Fibroblast of skin of back (primary cell): ENCODE results near the gene GPC2. TPM values are rescaled to one million over a fixed set of nuclear protein-coding genes. Genes with fewer than 3 reads are reported as not detected.
"Not testable (repeated sequence)": the region's sequence is repeated elsewhere in the genome, so short reads cannot be mapped to it uniquely, and the experiment has no call there.

Source experiments
- DNase-seq: peaks from one replicate; pipeline ENCODE4 v3.0.0-alpha.2; 2013
- polyA plus RNA-seq, 2 experiments: library from polyadenylated mRNA; unstranded; fragments of 120-200 nt; gene quantifications; one replicate each; pipeline ENCODE4 v1.2.1, GENCODE V29; 2013; ENCODE audit not compliant: insufficient read length in 2 of 2

GPC2 gene, protein sequence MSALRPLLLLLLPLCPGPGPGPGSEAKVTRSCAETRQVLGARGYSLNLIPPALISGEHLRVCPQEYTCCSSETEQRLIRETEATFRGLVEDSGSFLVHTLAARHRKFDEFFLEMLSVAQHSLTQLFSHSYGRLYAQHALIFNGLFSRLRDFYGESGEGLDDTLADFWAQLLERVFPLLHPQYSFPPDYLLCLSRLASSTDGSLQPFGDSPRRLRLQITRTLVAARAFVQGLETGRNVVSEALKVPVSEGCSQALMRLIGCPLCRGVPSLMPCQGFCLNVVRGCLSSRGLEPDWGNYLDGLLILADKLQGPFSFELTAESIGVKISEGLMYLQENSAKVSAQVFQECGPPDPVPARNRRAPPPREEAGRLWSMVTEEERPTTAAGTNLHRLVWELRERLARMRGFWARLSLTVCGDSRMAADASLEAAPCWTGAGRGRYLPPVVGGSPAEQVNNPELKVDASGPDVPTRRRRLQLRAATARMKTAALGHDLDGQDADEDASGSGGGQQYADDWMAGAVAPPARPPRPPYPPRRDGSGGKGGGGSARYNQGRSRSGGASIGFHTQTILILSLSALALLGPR
- polyA plus RNA-seq (2013, experiment 1 of 2; ENCODE audit: insufficient read length), result 9.1 TPM
- polyA plus RNA-seq (2013, experiment 2 of 2; ENCODE audit: insufficient read length), result 4.3 TPM

DNA sequence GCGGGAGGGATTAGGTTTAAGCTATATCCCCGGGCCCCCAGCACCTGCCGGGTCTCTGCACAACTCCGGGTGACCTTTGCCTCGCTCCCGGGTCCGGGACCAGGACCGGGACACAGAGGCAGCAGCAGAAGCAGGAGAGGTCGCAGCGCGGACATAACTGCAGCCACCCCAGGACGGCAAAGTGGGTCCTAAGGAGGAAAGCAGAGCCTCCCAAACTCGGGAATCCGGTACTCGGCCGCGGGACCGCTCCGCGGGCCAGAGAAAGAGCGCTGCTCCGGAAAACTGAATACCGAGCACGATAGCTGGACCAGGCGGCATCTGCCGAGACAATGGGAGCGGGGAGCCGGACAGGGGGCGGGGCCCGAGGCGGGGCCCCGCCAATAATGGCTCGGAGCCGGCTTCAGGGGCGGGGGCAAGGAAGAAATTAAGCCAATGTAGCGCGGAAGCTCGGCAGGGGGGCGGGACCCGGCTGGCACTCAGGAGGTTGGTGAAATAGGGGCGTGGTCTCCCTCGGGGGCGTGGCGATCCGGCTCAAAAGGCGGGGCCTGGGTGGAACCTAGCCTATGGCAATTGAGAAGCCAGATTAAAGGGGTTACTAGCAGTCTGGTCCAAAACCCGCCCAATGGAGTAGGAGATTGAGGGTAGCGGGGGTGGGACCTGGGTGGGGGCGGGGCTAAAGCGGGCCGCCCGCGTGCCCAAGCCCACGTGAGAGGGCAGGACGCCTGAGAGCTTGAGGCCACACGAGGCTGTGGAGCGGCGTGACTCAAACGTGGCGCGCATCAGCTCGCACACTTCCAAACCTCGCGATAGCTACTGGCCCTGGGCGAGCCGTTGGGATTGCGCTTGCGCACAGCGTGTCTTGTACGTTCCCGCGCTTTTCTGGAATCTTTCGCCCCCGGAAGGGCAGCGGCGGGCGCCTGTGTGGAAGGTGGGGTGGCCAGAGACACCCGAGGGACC lies at the start of gene GPC2, which contains the start of gene STAG3:
Gene GPC2, minus strand, starts transcription at position 337 of the 957 bp plus-strand sequence. Its CDS starts 182 bp downstream, at position 155.
Gene STAG3, plus strand, starts transcription at position 874 of the 957 bp plus-strand sequence. CDS start 2,639 bp downstream, outside the sequence.
- peak; percentile 97 for DNase-seq

DNA sequence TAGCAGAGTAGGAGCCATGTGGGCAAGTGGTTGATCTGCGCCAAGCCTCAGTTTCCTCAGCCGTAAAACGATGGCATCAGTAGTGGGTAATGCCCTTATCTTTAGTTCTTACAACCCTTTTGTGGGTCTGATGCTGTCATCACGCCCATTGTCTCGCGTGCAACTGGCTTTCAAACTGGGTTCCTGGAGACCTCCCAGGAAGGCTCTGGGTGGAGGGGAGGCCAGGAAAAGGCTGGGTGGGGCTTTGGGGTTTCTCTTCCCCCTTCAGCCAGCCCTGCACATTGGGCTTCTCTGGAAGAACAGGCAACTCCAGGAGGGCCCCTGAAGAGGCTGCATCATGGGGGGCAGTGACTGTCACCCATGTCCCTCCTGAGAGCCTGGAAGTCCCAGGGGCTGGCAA lies 47.7 kb upstream of the GPC2 start:
- DNase-seq, result not testable (repeated sequence)

DNA sequence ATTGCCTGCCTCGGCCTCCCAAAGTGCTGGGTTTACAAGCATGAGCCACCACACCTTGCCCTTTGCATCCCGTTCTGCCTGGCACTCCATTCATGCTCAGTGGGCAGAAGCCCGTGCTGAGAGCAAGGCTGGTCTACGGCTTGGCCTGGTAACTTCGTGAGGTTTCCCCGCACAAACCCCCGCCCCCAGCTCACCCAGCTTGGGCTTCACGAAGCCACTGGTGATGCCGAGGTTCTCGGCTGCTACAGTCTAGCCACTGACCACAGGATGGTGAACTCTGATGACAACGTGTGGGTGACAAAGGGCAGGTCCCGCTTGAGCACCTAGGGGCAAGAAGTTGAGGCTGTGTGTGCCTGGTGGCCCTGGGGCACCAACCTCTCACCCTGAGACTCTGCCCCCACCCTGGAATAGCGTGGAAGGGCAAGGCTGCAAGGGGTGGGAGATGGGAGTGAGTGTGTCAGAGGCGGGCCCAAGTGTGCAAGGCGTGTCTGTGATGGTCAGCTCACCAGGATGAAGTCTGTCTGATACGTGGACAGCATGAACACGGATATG lies 46.3 kb upstream of the GPC2 start:
- DNase-seq, result not testable (repeated sequence)

DNA sequence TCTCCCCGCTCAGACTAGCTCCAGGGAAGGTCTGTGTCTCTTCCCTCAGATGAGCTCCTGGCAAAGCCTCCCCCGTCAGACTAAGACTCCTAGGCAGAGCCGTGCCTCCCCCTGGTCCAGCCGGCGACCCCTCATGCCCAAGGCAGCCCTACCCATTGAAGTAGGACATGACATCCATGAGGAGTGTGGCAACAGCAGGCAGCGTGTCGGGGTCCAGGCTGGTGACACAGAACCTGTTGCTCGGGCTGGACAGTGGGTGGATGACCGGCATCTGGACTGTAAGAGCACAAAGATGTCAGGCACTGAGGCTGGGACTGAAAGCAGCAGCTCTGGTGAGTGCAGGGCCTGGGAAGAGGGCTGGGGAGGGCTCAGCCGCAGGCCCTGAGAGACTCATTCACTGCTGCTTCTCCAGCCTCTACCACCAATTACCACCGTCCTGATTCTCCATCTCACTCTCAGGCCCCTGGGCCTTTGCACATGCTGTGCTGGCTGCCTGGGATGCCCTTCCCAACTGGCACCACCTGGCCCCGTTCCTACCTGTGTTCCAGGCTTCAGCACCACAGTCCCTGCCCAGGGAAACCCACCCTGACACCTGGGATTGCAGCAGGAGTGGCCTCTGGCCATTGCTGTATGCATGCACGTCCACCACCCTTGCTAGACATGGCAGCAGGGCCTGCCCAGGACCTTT lies 45.4 kb upstream of the GPC2 start:
- no peak for DNase-seq

DNA sequence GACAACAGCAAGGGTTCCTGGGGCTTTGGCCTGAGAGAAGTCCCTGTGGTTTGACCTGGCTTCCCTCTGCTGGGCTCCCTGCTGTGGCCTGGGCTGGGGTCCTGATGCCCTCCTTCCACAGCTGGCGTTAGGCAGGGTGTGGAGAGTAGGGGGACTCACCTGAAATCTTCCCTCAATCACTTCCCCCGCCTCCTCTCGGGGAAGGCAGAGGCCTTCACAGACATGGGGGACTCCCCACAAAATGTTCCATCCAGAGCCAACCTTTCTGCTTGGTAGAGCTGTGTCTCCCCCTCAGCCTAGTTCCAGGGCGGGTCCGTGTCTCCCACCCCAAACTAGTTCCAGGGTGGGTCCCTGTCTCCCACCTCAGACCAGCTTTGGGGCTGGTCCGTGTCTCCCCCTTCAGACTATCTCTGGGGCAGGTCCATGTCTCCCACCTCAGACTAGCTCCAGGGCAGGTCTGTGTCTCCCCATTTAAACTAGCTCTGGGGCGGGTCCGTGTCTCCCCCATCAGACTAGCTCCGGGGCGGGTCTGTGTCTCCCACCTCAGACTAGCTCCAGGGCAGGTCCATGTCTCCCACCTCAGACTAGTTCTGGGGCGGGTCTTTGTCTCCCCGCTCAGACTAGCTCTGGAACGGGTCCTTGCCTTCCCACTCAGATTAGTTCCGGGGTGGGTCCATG lies 44.7 kb upstream of the GPC2 start:
- no peak for DNase-seq

DNA sequence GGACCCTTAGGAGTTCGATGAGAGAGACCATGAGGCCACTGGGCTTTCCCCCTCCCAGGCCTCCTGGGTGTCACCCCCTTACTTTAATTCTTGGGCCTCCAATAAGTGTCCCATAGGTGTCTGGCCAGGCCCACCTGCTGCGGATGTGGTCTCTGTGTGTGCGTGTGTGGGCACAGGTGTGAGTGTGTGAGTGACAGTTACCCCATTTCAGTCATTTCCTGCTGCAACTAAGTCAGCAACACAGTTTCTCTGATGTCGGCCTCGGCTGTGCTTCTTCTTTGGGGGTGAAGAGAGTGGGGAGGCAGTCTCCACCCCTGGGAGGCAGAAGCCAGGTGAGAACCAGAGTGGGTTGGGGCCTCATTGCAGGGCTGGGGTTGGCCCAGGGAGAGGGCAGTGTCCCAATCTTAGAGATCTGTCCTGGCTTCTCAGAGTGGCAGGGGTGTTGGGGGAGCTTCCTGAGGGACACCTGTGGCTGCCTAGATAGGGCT lies 44.1 kb upstream of the GPC2 start:
- DNase-seq, result no peak

DNA sequence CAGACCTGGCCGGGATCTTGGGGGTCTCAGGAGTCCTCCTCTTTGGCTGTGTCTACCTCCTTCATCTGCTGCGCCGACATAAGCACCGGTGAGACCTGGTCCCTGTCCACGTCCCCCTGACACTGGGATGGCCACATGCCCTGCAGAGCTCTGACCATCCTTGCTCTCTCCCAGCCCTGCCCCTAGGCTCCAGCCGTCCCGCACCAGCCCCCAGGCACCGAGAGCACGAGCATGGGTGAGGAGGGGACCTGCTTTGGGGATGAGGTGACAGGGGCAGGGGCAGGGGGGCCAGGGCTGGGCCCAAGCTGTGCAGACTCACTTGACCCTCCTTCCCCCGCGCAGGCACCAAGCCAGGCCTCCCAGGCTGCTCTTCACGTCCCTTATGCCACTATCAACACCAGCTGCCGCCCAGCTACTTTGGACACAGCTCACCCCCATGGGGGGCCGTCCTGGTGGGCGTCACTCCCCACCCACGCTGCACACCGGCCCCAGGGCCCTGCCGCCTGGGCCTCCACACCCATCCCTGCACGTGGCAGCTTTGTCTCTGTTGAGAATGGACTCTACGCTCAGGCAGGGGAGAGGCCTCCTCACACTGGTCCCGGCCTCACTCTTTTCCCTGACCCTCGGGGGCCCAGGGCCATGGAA lies 43.5 kb upstream of the GPC2 start:
- DNase-seq, result no peak

DNA sequence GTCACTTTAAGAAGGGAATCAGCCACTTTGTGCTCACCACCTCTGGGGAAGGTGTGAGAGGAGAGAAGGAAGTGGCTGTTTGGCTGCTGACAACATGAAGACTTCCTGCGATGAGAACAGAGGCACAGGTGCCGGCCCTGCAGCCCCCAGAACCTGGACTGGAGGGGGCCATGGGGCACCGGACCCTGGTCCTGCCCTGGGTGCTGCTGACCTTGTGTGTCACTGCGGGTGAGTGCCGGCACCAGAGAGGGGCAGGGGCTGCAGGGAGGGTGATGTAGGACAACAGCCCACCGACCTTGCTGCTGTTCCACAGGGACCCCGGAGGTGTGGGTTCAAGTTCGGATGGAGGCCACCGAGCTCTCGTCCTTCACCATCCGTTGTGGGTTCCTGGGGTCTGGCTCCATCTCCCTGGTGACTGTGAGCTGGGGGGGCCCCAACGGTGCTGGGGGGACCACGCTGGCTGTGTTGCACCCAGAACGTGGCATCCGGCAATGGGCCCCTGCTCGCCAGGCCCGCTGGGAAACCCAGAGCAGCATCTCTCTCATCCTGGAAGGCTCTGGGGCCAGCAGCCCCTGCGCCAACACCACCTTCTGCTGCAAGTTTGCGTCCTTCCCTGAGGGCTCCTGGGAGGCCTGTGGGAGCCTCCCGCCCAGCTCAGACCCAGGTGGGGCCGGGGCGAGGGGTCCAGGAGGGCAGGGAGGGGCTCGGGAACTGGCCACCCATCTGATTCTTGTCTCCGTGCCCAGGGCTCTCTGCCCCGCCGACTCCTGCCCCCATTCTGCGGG lies 42.8 kb upstream of the GPC2 start, which contains the start of gene PVRIG:
Gene PVRIG, plus strand, starts transcription at position 149 of the 785 bp plus-strand sequence. Its CDS starts 22 bp downstream, at position 171.
- not testable (repeated sequence) for DNase-seq

DNA sequence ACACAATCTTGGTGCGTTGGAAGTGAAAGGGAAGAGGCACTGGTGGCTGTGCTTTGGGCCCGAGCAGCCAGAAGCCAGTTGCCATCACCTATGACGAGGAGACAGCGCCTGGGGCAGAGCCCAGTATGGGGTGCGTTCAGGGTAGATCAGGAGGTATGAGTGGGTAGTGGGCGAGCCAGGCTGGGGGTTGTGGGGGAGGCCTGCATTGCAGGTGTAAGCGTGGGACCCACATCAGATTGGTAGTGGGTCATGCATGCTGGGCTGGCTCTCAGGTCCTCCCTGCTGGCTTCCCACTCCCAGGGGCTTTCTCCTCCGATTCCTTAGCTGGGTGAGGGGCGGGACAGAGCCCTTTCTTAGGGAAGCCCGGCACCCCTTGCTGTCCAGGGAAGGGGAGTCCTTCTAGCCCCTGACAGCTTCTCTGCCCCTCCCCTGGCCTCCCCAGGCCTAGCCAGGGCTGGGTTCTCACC lies 42.1 kb upstream of the GPC2 start:
- no peak for DNase-seq

DNA sequence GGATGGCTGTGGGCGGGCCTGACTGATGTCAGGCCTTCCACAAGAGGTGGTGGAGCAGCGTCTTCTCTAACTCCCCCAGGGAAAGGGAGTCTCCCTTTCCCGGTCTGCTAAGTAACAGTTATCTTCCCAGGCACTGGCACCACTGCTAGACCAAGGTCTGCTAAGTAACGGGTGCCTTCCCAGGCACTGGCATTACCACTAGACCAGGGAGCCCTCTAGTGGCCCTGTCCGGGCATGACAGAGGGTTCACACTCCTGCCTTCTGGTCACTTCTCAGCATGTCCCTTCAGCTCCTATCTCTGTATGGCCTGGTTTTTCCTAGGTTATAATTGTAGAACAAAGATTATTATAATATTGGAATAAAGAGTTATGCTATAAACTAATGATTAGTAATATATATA lies 40.8 kb upstream of the GPC2 start:
- peak; percentile 33 for DNase-seq

DNA sequence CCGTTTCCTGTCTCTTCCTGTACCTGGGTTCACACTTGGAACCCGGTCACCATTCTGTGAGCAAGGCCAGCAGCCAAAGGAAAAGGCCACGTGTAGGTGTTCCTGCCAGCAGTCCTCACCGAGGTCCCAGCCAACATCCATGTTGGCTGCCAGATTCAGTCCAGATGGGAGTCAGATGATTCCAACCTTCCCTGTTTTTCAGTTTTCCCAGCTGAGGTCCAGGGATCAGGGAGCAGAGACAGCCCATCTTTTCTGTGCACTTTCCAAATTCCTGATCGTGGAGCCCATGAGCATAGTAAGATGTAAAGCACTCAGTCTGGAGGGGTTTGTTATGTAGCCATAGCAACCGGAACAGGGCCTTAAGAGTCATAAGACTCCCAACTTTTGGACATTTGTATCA lies 38.7 kb upstream of the GPC2 start:
- peak; percentile 34 for DNase-seq

DNA sequence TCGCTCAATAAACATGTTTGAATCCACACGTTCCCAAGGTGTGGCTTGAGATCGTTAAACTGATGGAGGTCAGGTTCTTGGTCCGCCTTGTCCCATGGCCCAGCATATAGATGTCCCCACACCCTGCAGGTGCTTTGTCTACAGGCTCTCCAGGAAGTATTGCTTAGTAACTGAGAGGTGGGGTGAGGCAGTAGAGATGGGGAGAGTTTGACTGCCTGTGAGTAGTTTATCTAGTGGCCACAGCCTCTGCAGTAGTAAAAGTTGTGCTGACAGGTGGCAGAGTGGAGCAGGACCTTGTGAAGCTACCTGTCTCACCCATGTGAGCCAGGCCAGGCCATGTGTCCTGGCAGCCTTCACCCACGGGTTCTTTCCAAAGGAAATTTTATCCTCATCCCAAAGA lies 37.2 kb upstream of the GPC2 start:
- DNase-seq, result not testable (repeated sequence)

DNA sequence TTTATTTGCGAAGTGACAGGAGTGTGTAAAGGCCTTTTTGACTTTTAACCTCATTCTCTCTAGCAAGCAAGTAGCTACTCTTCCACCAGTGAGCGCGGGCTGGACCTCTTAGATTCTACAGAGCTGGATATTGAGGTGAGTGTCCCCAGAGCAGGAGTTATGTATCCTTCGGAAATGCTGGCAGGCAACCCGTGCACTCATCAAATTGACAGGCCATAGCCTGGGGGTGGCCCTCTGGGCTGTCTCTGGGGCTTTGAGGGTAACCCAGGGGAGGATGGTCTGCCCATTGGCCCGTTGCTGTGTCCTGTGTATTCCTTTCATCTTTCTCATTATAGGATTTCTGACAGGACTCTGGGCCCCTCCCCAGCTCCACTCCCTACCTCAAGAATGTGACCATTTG lies 36.5 kb upstream of the GPC2 start:
- no peak for DNase-seq

DNA sequence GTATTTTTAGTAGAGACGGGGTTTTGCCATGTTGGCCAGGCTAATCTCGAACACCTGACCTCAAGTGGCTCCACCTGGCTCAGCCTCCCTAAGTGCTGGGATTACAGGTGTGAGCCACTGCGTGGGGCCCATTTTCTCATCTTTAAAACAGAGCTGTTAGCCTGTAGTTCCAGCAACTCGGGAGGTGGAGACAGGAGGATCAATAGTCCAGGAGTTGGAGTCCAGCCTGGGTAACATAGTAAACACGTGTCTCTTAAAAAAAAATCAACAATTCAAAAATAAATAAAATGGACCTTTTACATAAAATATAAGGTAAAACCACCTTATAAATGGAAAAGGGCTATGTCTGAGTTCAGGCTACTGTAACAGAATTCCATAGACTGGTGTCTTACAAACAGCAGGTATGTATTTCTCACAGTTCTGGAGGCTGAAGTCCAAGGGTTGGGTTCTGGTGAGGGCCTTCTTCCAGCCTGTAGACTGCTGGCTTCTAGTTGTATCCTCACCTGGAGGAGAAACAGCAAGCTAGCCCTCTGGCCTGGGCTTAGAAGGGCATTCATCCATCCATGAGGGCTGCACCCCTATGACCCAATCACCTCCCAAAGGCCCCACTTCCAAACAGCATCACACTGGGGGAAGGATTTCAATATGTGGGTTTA lies 35.6 kb upstream of the GPC2 start:
- DNase-seq, result no peak

DNA sequence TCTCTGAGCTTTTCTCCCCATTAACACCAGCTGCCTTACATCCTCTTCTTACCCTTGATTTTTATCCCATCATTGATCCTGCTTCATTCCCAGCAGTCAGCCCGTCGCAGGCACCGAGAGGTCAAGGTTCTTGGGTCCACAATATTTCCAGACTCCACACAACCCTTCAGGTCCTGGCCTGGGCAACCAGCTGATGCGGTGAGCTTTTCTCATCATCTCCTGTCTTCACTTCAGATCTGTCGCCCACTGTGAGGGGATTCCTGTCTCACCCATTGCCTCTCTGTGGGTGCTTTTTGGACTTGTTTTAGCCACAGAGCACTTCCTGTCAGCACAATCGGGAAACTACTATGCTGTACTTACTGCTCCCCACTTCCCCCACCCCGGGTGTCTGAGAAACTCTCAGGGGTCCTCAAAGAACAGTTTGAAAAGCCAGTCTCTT lies 34.2 kb upstream of the GPC2 start:
- DNase-seq, result no peak

DNA sequence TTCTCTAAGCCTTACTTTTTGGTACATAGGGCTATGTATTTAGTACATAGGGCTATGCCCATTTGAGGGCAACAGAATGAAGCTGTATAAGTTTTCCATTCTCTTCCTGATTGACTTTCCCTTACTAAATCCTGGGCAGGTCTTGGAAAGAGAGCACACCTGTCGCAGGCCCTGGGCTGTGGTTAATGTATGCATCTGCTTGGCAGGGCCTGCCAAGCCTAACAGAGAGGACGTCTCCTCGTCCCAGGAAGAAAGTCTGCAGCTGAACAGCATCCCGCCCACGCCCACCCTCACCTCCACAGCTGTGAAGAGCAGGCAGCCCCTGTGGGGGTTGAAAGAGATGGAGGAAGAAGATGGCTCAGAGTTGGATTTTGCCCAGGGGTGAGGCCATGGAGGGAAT lies 33.6 kb upstream of the GPC2 start:
- DNase-seq, result no peak

DNA sequence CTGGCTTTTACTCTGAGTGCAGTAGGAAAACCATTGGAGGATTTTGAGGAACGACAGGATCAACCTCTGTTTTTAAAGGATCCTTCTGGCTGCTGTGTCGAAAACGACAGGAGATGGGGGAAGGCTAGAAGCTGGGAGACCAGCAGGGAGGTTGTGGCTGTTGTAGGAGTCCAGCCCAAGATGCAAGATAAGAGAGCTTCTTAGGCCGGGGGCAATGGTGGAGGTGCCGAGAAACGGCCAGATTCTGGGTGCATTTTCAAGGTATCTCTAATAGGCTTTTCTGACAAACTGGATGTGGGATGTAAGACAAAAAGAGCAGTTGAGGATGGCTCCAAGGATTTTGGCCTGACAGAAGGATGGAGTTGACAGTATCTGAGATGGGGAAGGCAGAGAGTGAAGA lies 32.3 kb upstream of the GPC2 start:
- no peak for DNase-seq

DNA sequence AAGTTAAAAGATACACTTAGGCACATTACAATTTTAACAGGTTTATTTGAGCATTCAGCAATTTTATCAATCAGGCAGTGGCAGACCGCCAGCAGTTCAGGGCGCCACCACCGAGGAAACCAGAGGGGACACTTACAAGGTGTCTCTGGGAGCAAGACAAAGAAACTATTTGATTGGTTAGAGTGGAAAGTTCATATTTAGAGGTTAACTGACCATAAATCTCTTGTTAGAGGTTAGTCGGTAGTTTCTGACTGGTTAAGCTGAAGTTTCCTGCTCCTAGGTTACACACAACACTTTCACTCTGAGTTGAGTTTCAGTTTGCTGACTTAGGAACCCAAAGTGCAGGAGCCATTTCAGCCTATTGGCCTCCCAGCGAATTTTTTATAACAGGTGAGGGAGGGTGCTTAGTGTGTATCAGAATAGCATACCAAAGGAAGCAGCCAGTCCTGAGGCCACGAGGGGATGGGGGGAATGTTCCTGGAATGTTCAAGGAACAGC lies 31.8 kb upstream of the GPC2 start:
- no peak for DNase-seq

DNA sequence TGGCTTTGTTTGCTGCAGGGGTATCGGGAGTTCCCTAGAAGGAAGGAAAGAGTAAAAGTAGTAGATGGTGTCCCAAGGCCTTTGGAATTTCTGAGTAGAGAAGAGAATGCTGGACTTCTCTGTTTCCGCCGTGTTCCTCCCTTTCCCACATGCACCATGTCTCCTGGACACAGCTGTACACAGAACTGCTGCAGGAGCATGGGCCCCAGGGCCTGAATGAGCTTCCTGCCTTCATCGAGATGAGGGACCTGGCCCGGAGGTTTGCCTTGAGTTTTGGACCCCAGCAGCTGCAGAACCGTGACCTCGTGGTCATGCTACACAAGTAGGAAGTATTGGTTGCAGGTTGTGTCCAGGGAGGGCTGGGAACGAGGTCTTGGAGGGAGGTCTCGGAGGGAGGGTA lies 27.3 kb upstream of the GPC2 start:
- DNase-seq, result no peak
